ENCODE measurements around the gene WASF3.

GRCh38 chr13:26551255-26551860, 6.1 kb upstream of the WASF3 start:
- TF ChIP-seq USF2 (IDR thresholded peaks at IDR 0.05; ENCODE audit: borderline replicate concordance, low read depth, low read length) = no peak
- no peak for TF ChIP-seq CTCF (IDR thresholded peaks at IDR 0.05 in 2 of 3, conservative IDR thresholded peaks at IDR 0.05 in 1 of 3; ENCODE audit: control insufficient read depth in 2 of 3, extremely low read depth in 1 of 3, insufficient read depth in 1 of 3, low read depth in 3 of 3, low read length in 3 of 3)
- no peak for TF ChIP-seq ASH2L (IDR thresholded peaks at IDR 0.05; ENCODE audit: borderline replicate concordance, low read depth)
- TF ChIP-seq SUZ12 (IDR thresholded peaks at IDR 0.05; ENCODE audit: unreplicated experiment) = no peak
- TF ChIP-seq HDAC2 (IDR thresholded peaks at IDR 0.05) = no peak
- no peak for TF ChIP-seq FOS (IDR thresholded peaks at IDR 0.05; ENCODE audit: borderline replicate concordance, extremely low read depth, insufficient read length)
- no peak for TF ChIP-seq MXI1 (IDR thresholded peaks at IDR 0.05; ENCODE audit: low read depth, low read length)
- TF ChIP-seq RAD21 (IDR thresholded peaks at IDR 0.05; ENCODE audit: insufficient read depth, low read depth, low read length) = no peak
- no peak for TF ChIP-seq NKRF (conservative IDR thresholded peaks at IDR 0.05)
- TF ChIP-seq NFYB (IDR thresholded peaks at IDR 0.05; ENCODE audit: insufficient read depth, low read depth, low read length) = no peak
- no peak for TF ChIP-seq POLR2A (IDR thresholded peaks at IDR 0.05; ENCODE audit: low read depth, low read length)
